ENCODE results near the gene KCNT1. TPM values are rescaled to one million over a fixed set of nuclear protein-coding genes. Genes with fewer than 3 reads are reported as not detected.

KCNT1 gene
- total RNA-seq, 2 experiments from 2014 or later, result 0.11 to 0.22 TPM

- DNase-seq (no peak), ATAC-seq (ENCODE audit: poor library complexity) (no peak)
- Histone ChIP-seq H3K36me3 (ENCODE audit: insufficient read depth, low read length) (no peaks in the 10 kb centered on the region), H3K27me3 (ENCODE audit: control insufficient read depth in 1 of 2, insufficient read depth in 2 of 2, low read length in 2 of 2) (peaks cover 3 to 6% of the 10 kb centered on the region in 2 experiments), H3K9me3 (ENCODE audit: control insufficient read depth in 1 of 2, insufficient read depth in 1 of 2, low read length in 2 of 2) (peaks cover 8 to 16% of the 10 kb centered on the region in 2 experiments), H3K4me3 (ENCODE audit: low read length) (no peak overlapping the region), H3K4me1 (ENCODE audit: insufficient read depth, low read length) (no peaks in the 10 kb centered on the region), H3K27ac (ENCODE audit: low read depth in 1 of 2, low read length in 2 of 2) (no peak overlapping the region)
- CTCF ChIA-PET, result no interaction called here
- POLR2A ChIA-PET, result no interaction called here
- peaks cover 13% of the 10 kb centered on the region for H3K27me3 Mint-ChIP-seq
- peaks cover 11% of the 10 kb centered on the region for H3K9me3 Mint-ChIP-seq
- H3K36me3 Mint-ChIP-seq (ENCODE audit: low read depth), result no peaks in the 10 kb centered on the region
- TF ChIP-seq, protein P1, sequence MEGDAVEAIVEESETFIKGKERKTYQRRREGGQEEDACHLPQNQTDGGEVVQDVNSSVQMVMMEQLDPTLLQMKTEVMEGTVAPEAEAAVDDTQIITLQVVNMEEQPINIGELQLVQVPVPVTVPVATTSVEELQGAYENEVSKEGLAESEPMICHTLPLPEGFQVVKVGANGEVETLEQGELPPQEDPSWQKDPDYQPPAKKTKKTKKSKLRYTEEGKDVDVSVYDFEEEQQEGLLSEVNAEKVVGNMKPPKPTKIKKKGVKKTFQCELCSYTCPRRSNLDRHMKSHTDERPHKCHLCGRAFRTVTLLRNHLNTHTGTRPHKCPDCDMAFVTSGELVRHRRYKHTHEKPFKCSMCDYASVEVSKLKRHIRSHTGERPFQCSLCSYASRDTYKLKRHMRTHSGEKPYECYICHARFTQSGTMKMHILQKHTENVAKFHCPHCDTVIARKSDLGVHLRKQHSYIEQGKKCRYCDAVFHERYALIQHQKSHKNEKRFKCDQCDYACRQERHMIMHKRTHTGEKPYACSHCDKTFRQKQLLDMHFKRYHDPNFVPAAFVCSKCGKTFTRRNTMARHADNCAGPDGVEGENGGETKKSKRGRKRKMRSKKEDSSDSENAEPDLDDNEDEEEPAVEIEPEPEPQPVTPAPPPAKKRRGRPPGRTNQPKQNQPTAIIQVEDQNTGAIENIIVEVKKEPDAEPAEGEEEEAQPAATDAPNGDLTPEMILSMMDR (IDR thresholded peaks at IDR 0.05), result no peak
- H3K27ac Mint-ChIP-seq, result no peak overlapping the region
- H3K4me1 Mint-ChIP-seq (ENCODE audit: low read depth), result no peaks in the 10 kb centered on the region
- no peak overlapping the region for H3K4me3 Mint-ChIP-seq
- intact Hi-C loops (cut with DNase I, micrococcal nuclease), result no loop called here
These were observed 27.5 kb downstream of the KCNT1 start for GRCh38 chr9:135729480-135729879.

GRCh38 chr9:135731454-135731853 lies 29.5 kb downstream of the KCNT1 start:
- H3K27ac Mint-ChIP-seq, result no peak overlapping the region
- Histone ChIP-seq H3K36me3 (ENCODE audit: insufficient read depth, low read length) (no peaks in the 10 kb centered on the region), H3K27ac (ENCODE audit: low read depth in 1 of 2, low read length in 2 of 2) (no peak overlapping the region), H3K4me3 (ENCODE audit: low read length) (no peak overlapping the region), H3K9me3 (ENCODE audit: control insufficient read depth in 1 of 2, insufficient read depth in 1 of 2, low read length in 2 of 2) (peaks cover 8 to 25% of the 10 kb centered on the region in 2 experiments), H3K27me3 (ENCODE audit: control insufficient read depth in 1 of 2, insufficient read depth in 2 of 2, low read length in 2 of 2) (peaks cover 3 to 15% of the 10 kb centered on the region in 2 experiments), H3K4me1 (ENCODE audit: insufficient read depth, low read length) (no peaks in the 10 kb centered on the region)
- DNase-seq, result no peak
- ATAC-seq (ENCODE audit: poor library complexity), result no peak
- intact Hi-C loops (cut with DNase I, micrococcal nuclease), result no loop called here
- TF ChIP-seq, protein P1 (IDR thresholded peaks at IDR 0.05), result no peak
- CTCF ChIA-PET, result no interaction called here
- no peak overlapping the region for H3K4me3 Mint-ChIP-seq
- H3K9me3 Mint-ChIP-seq, result peaks cover 11% of the 10 kb centered on the region
- POLR2A ChIA-PET, result no interaction called here
- H3K36me3 Mint-ChIP-seq (ENCODE audit: low read depth), result no peaks in the 10 kb centered on the region
- H3K27me3 Mint-ChIP-seq, result peaks cover 8% of the 10 kb centered on the region
- H3K4me1 Mint-ChIP-seq (ENCODE audit: low read depth), result no peaks in the 10 kb centered on the region

GRCh38 chr9:135732569-135733257 lies 30.7 kb downstream of the KCNT1 start:
- no peaks in the 10 kb centered on the region for H3K36me3 Mint-ChIP-seq (ENCODE audit: low read depth)
- intact Hi-C loops (cut with DNase I, micrococcal nuclease), result no loop called here

More at GRCh38 chr9:135732569-135733257, 30.7 kb downstream of the KCNT1 start:
- Histone ChIP-seq H3K27ac (ENCODE audit: low read depth in 1 of 2, low read length in 2 of 2) (no peak overlapping the region), H3K4me1 (ENCODE audit: insufficient read depth, low read length) (no peaks in the 10 kb centered on the region), H3K4me3 (ENCODE audit: low read length) (no peak overlapping the region), H3K36me3 (ENCODE audit: insufficient read depth, low read length) (no peaks in the 10 kb centered on the region), H3K27me3 (ENCODE audit: control insufficient read depth in 1 of 2, insufficient read depth in 2 of 2, low read length in 2 of 2) (peaks cover 8 to 13% of the 10 kb centered on the region in 2 experiments), H3K9me3 (ENCODE audit: control insufficient read depth in 1 of 2, insufficient read depth in 1 of 2, low read length in 2 of 2) (peaks cover 8 to 25% of the 10 kb centered on the region in 2 experiments)
- DNase-seq (no peak), ATAC-seq (ENCODE audit: poor library complexity) (no peak)
- TF ChIP-seq, protein P1 (IDR thresholded peaks at IDR 0.05), result no peak
- H3K27ac Mint-ChIP-seq, result no peak overlapping the region
- no peaks in the 10 kb centered on the region for H3K4me1 Mint-ChIP-seq (ENCODE audit: low read depth)
- peaks cover 11% of the 10 kb centered on the region for H3K9me3 Mint-ChIP-seq
- H3K4me3 Mint-ChIP-seq, result no peak overlapping the region
- CTCF ChIA-PET, result no interaction called here
- peaks cover 13% of the 10 kb centered on the region for H3K27me3 Mint-ChIP-seq
- POLR2A ChIA-PET, result no interaction called here

All from CD4-positive, alpha-beta T cell (primary cell).